ENCODE data around the gene FGF14. TPM values are rescaled to one million over a fixed set of nuclear protein-coding genes. Genes with fewer than 3 reads are reported as not detected.
"Not testable (repeated sequence)": the region's sequence is repeated elsewhere in the genome, so short reads cannot be mapped to it uniquely, and the experiment has no call there.

Gene FGF14
- total RNA-seq, 1 donor from 2014 or later: 0.16 TPM

DNA sequence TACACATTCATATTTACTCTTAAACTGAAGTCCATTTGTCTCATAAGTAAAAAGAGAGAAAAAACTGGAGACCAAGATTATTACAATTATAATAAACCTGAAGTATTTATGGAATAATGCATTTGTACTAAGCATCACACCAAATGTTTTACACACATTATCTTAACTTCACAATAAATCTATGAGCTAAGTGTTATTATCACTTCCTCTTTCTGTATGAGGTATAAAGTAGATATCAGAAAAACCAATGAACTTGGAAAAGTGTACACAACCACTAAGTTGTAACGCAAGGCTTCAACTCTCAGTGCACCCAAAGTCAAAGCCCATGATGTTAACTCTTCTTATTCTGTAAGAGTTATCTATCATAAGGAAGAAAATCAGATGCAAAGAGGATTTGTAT lies 274.7 kb downstream of the FGF14 start:
- no peak for ATAC-seq

DNA sequence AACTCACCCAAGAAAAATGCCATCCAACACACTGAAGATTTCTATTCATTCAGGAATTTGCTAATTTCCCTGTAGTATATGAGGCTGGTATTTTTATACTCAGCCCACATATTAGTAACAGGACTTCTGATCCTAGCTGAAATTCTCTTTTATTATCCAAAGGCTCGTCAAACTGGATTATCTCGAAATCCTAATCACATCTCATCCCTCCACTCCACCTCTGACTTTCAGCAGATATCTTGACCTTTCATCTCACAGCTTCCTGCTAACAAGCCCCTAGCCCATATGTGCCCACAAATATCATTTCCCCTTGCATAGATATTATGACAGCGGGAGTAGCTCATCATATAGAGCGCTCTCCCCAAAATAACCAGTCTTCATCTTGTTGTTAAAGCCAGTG lies 279.7 kb downstream of the FGF14 start:
- peak; percentile 12 for ATAC-seq

DNA sequence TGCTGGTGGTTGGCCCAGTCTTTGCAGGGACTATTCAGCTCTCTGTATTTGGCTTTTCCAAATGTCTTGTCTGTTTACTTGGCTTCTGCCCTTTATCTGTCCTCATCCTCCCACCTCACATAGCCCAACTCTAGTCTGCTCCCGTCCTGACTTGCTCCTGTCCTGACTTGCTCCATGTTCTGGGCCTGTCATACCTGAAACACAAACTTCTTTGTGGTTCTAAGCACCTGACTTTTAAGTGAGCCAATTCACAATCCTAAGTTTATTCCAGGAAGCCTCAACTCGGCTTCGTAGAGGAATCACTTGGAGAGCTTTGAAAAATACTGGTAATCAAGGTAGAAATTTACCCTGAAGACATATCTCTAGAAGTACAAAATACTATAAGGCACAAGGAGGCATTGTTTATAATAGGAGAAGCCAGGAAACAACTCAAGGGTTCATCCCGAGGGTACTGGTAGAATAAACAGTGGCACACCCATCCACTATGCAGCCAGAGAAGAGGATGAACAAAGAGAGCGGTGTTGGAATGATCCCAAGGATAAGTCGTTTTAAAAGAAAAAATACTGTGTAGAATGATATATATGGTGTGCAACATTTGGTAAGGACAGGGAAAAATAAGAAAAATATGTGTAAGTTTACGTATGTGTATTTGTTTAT lies 284.5 kb downstream of the FGF14 start:
- peak; percentile 96 for ATAC-seq

GRCh38 chr13:102103469-102103868 lies 298.4 kb downstream of the FGF14 start:
- no peak for ATAC-seq

GRCh38 chr13:102100234-102100633 lies 301.6 kb downstream of the FGF14 start:
- ATAC-seq: peak; percentile 54

DNA sequence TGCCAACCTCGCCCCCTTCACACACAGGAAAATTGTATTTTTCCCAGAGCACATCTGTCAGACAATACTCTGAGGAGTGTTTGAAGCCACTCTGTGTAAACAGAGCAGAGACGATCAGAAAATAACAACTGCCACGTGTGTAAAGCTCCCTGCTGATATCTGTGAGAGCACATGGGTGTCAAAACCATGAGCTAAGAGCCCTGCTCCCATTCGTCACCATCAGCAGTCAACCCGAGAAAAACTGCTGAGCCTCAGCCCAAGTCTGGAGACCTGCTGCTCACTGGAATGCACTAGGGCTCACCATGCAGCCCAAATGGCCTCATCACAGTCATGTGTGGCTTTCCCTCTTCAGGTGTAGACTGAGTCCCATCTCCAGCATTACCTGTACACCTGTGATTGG lies 304.1 kb downstream of the FGF14 start:
- no peak for ATAC-seq

- ATAC-seq: not testable (repeated sequence)
Measured at GRCh38 chr13:102093288-102093687, 308.6 kb downstream of the FGF14 start.

GRCh38 chr13:102091231-102091630 lies 310.6 kb downstream of the FGF14 start:
- no peak for ATAC-seq

DNA sequence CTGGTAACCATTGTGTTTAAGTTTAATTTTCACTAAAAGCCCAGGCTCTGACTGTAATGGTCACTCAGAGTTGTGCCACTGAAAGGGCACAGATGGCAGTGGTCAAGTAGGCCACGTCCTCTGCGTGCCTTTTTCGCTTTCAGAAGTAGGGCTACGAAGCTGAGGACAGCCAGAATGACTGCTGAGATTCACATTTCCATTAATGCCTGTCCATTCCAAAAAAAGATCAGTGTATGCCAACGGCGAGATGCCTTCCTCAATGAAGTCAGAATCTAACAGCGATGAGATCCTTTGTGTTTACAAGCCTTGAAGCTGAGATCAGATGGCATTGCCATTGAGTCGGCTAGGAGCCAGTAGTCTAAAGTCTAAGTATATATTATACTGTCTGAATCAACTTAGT lies 311.3 kb downstream of the FGF14 start:
- ATAC-seq: no peak

GRCh38 chr13:102089722-102090121 lies 312.1 kb downstream of the FGF14 start:
- ATAC-seq: no peak

- ATAC-seq: no peak
Measured at GRCh38 chr13:102089177-102089576, 312.7 kb downstream of the FGF14 start.

GRCh38 chr13:102073251-102073650 lies 328.6 kb downstream of the FGF14 start:
- no peak for ATAC-seq

DNA sequence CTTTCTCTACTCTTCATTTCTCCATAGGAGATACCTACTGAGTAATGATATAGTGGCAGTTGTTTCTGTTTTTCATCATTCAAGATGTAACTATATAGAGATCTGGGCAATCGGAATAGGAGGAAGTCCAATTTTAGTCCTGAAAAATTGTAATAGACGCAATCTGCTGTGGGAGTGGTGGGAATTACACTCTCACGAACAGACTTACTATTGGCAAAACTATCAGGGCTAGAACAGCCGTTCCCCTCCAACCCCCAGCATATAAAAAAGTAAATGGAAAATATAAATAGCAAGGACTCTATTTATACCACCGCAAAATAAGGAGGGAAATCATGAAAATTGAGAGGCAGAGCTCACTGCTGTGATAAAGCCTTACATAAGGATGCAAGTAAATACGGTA lies 330.1 kb downstream of the FGF14 start:
- ATAC-seq: no peak

DNA sequence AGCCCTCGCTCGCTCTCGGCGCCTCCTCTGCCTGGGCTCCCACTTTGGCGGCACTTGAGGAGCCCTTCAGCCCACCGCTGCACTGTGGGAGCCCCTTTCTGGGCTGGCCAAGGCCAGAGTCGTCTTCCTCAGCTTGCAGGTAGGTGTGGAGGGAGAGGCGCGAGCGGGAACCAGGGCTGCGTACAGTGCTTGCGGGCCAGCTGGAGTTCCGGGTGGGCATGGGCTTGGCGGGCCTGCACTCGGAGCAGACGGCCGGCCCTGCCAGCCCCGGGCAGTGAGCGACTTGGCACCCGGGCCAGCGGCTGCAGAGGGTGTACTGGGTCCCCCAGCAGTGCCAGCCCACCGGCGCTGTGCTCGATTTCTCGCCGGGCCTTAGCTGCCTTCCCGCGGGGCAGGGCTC lies 333.5 kb downstream of the FGF14 start:
- ATAC-seq: not testable (repeated sequence)

DNA sequence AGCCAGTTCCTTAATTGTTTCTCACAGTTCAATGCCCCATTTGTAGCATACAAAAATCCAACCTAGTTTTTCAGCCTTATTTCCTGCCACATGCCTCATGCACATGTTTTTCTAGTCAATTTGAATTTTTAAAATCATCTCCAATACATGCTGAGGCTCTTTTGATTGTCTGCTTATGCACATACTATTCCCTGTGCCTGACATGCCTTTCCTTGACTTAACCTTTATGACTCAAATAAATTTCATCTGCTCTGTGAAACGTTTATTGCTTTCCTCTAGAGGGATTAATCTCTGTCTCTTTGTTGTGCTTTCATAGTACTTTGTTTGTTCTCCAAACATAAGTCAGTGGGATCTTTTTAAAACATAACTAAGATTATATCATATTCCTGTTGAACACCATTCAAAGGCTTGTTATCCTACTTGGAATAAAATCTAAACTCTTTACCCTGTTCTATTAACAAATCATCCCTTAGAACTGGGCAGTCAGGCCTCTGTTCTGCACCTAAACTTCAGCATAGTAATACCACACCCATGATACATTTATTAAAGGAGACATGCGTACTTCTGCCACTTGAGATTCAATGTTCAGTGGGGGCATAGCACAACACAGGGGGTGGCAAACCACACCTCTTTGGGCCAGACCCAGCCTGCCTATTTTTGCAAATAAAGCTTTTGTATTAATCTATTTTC lies 346.6 kb downstream of the FGF14 start:
- ATAC-seq: no peak

DNA sequence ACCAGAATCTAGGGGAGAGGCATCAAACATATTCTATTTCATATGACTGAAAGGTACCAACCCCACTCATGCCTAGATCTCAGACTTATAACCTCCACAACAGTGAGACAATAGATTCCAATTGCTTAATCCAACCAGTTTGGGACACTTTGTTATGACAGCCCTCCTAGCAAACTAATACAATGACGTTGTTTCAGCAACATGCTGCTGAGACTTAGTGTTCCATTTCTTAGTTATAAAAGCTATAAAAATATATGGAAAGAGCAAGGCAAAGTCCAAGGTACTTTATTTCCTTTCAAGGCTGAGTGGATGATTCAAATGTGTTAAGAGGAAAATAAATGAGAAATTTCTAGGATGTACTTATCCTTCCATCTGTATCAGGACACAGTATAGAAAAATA lies 352.0 kb downstream of the FGF14 start:
- ATAC-seq: no peak

GRCh38 chr13:102045731-102046130 lies 356.1 kb downstream of the FGF14 start:
- ATAC-seq: no peak

- no peak for ATAC-seq
Measured at GRCh38 chr13:102042746-102043145, 359.1 kb downstream of the FGF14 start.

DNA sequence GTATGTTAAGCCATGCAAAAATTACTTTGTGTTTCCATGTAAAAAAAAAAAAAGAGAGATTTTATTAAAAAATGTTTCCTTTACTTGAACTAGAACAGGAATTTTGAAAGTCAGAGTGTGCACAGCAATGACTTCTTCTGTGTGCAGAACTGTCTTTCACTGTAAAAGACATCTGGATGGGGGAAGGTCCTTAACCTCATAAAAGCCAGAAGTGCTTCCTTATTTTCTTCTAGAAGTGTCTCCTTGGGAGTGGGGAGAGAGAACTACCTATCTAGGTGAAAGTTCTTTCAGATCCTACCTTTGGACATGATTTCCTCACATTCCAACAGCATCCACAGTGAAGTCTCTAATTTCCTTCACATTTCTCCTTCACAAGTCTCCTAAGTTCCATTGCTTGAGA lies 360.3 kb downstream of the FGF14 start:
- no peak for ATAC-seq

- ATAC-seq: no peak
Measured at GRCh38 chr13:102040812-102041211, 361.0 kb downstream of the FGF14 start.

- no peak for ATAC-seq
Measured at GRCh38 chr13:102039264-102039663, 362.6 kb downstream of the FGF14 start.

DNA sequence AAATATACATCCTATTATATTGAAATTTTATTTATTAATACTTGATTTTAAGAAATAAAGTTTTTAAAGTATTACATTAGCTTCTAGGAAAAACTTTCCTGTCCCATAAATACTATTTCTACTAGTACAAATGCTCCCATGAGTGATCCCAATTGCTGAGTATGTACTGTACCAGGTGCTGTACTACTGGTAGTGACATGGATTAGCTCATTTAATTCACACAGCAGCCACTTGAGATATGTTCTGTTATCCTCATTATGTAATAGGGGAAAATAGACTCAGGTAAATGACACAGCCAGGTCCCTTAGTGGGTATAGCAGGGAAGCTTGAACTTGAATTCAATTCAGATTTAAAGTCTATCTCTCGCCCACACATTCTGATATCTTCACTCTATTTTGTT lies 363.1 kb downstream of the FGF14 start:
- ATAC-seq: no peak

- ATAC-seq: no peak
Measured at GRCh38 chr13:102035969-102036368, 365.9 kb downstream of the FGF14 start.

DNA sequence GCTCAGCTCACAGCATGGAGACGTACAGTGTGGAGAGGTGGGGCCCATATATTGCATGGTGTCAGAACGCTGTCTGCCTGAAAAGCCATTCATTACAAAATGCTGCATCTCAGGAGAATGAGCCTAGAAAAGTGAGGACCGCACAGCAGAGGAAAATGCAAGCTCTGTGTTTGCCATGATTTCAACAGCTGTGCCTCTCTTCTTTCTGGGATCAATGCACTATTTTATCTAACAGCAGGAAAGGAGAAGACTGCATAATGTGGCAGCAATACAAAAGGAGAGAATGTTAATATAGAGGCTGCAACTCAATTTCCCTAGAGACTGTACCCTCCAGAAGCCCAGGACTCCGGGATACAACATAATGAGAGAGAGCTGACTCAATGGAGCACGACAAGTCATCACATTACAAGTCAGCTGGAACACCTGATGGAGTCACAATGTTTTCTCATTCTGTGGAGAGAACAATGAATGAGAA lies 368.0 kb downstream of the FGF14 start:
- ATAC-seq: no peak

All from esophagus mucosa (tissue), 1 donor.